ENCODE measurements around the gene MT1A. TPM values are rescaled to one million over a fixed set of nuclear protein-coding genes. Genes with fewer than 3 reads are reported as not detected.
A peak's percentile ranks its signal among the peaks of the same experiment; 100 is the strongest.

Gene MT1A
- total RNA-seq, 1 donor = not detected

GRCh38 chr16:56657555-56658326 lies 19.3 kb downstream of the MT1A start, which contains the start of gene MT1F:
MT1F (plus strand) TSS chr16:56657959; CDS start chr16:56658059, 100 bp downstream.
- H4K20me1 ChIP-seq (ENCODE audit: insufficient read depth, low read length) = no peaks in the 10 kb centered on the region
- no peak within 1 kb of the TSS for H3K27ac ChIP-seq (ENCODE audit: low read depth, low read length)
- peak within 1 kb of the TSS; percentile 54 for H3K4me3 ChIP-seq (ENCODE audit: insufficient read depth, low read length)
- peak within 1 kb of the TSS; percentile 71 for H3K4me2 ChIP-seq (ENCODE audit: insufficient read depth, low read length)
- no peaks in the 10 kb centered on the region for H3K36me3 ChIP-seq (ENCODE audit: insufficient read depth, low read length)
- TF ChIP-seq, protein P1, sequence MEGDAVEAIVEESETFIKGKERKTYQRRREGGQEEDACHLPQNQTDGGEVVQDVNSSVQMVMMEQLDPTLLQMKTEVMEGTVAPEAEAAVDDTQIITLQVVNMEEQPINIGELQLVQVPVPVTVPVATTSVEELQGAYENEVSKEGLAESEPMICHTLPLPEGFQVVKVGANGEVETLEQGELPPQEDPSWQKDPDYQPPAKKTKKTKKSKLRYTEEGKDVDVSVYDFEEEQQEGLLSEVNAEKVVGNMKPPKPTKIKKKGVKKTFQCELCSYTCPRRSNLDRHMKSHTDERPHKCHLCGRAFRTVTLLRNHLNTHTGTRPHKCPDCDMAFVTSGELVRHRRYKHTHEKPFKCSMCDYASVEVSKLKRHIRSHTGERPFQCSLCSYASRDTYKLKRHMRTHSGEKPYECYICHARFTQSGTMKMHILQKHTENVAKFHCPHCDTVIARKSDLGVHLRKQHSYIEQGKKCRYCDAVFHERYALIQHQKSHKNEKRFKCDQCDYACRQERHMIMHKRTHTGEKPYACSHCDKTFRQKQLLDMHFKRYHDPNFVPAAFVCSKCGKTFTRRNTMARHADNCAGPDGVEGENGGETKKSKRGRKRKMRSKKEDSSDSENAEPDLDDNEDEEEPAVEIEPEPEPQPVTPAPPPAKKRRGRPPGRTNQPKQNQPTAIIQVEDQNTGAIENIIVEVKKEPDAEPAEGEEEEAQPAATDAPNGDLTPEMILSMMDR (IDR thresholded peaks at IDR 0.05; ENCODE audit: extremely low read depth, low read depth, low read length) = no peak
- H3K27me3 ChIP-seq (ENCODE audit: insufficient read depth, low read length) = peaks cover 54% of the 10 kb centered on the region
- H3K79me2 ChIP-seq (ENCODE audit: insufficient read depth, low read length) = no peaks in the 10 kb centered on the region
- H2AFZ ChIP-seq (ENCODE audit: low read length) = peak within 1 kb of the TSS; percentile 62
- DNase-seq (ENCODE audit: insufficient read length, low spot score, missing footprints) = no peak
- H3K4me1 ChIP-seq (ENCODE audit: insufficient read depth, low read length) = peaks cover 7% of the 10 kb centered on the region
- no peaks in the 10 kb centered on the region for H3K9me3 ChIP-seq (ENCODE audit: low read depth, low read length)

DNA sequence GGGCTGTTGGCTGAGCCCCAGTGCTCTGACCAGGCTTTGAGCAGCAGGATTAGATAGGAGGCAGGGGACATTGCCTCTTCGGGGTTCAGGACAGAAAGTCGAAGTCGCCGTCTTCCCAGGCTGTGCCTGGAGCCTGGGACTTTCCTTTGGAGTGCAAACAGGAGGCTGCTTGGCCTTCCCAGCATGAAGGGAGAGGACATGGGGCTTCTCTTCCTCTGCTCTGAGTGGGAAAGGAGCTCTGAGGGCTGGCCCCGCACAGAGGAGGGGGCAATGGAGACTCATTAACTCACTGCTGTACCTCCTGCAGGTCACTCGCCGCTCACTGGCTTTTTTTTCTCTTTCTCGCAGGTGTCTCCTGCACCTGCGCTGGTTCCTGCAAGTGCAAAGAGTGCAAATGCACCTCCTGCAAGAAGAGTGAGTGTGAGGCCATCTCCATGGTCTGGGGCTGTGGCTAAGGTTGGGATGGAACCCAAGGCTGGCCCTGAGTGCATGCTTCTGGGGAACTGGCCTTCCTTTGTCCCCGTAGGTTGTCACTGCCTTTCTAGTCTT lies 19.9 kb downstream of the MT1A start:
- Histone ChIP-seq H3K27me3 (ENCODE audit: insufficient read depth, low read length) (peaks cover 56% of the 10 kb centered on the region), H3K36me3 (ENCODE audit: insufficient read depth, low read length) (no peaks in the 10 kb centered on the region), H3K79me2 (ENCODE audit: insufficient read depth, low read length) (no peaks in the 10 kb centered on the region), H3K27ac (ENCODE audit: low read depth, low read length) (no peak overlapping the region), H4K20me1 (ENCODE audit: insufficient read depth, low read length) (no peaks in the 10 kb centered on the region), H3K4me1 (ENCODE audit: insufficient read depth, low read length) (peaks cover 7% of the 10 kb centered on the region), H3K4me2 (ENCODE audit: insufficient read depth, low read length) (peak overlapping the region; percentile 71), H2AFZ (ENCODE audit: low read length) (peak overlapping the region; percentile 62), H3K9me3 (ENCODE audit: low read depth, low read length) (no peaks in the 10 kb centered on the region), H3K4me3 (ENCODE audit: insufficient read depth, low read length) (peak overlapping the region; percentile 54)
- TF ChIP-seq, protein P1 (IDR thresholded peaks at IDR 0.05; ENCODE audit: extremely low read depth, low read depth, low read length) = no peak
- DNase-seq (ENCODE audit: insufficient read length, low spot score, missing footprints) = no peak

- peaks cover 84% of the 10 kb centered on the region for H3K27me3 ChIP-seq (ENCODE audit: insufficient read depth, low read length)
- no peak for DNase-seq (ENCODE audit: insufficient read length, low spot score, missing footprints)
- no peaks in the 10 kb centered on the region for H3K9me3 ChIP-seq (ENCODE audit: low read depth, low read length)
- no peak overlapping the region for H3K4me3 ChIP-seq (ENCODE audit: insufficient read depth, low read length)
- H4K20me1 ChIP-seq (ENCODE audit: insufficient read depth, low read length) = no peaks in the 10 kb centered on the region
- H3K4me2 ChIP-seq (ENCODE audit: insufficient read depth, low read length) = no peak overlapping the region
- peaks cover 6% of the 10 kb centered on the region for H3K4me1 ChIP-seq (ENCODE audit: insufficient read depth, low read length)
- TF ChIP-seq, protein P1 (IDR thresholded peaks at IDR 0.05; ENCODE audit: extremely low read depth, low read depth, low read length) = no peak
- H3K79me2 ChIP-seq (ENCODE audit: insufficient read depth, low read length) = no peaks in the 10 kb centered on the region
- no peak overlapping the region for H3K27ac ChIP-seq (ENCODE audit: low read depth, low read length)
- no peaks in the 10 kb centered on the region for H3K36me3 ChIP-seq (ENCODE audit: insufficient read depth, low read length)
- no peak overlapping the region for H2AFZ ChIP-seq (ENCODE audit: low read length)
These were observed 24.2 kb downstream of the MT1A start for GRCh38 chr16:56662357-56663354.

All from osteoblast (primary cell).